A172 (cell line): ENCODE data around the gene IQCH. TPM values are rescaled to one million over a fixed set of nuclear protein-coding genes. Genes with fewer than 3 reads are reported as not detected.

Source experiments
- DNase-seq: peaks from one replicate; pipeline ENCODE4 v3.0.0-alpha.2; 2015; ENCODE audit warnings: low spot score
- total RNA-seq: library from RNA; depleted of rRNA; stranded (reverse); fragments of >200 nt; shearing (Covaris generic); gene quantifications from 2 replicates; pipeline ENCODE4 v1.2.3, GENCODE V29; 2014; rRNA removed

Gene IQCH
- 2.4 and 3.1 TPM in 2 replicates for total RNA-seq

- peak; percentile 90 for DNase-seq
Measured at GRCh38 chr15:67254238-67255175, at the start of gene IQCH, which contains the start of gene AAGAB. IQCH (plus strand) TSS chr15:67254786; CDS start chr15:67254897, 111 bp downstream. AAGAB (minus strand) TSS chr15:67254661; CDS start chr15:67254631, 30 bp downstream.

GRCh38 chr15:67207555-67208207, 46.9 kb upstream of the IQCH start:
- DNase-seq = no peak

- DNase-seq = no peak
Measured at GRCh38 chr15:67208396-67208795, 46.2 kb upstream of the IQCH start.

- no peak for DNase-seq
Measured at GRCh38 chr15:67210555-67211168, 43.9 kb upstream of the IQCH start.

- no peak for DNase-seq
Measured at GRCh38 chr15:67212684-67213367, 41.8 kb upstream of the IQCH start.

GRCh38 chr15:67215102-67215501, 39.5 kb upstream of the IQCH start:
- no peak for DNase-seq

- no peak for DNase-seq
Measured at GRCh38 chr15:67216859-67217258, 37.7 kb upstream of the IQCH start.

GRCh38 chr15:67218428-67218827, 36.2 kb upstream of the IQCH start:
- DNase-seq = no peak

GRCh38 chr15:67219288-67219687, 35.3 kb upstream of the IQCH start:
- no peak for DNase-seq

GRCh38 chr15:67224889-67225288, 29.7 kb upstream of the IQCH start:
- DNase-seq = no peak

GRCh38 chr15:67225336-67225735, 29.2 kb upstream of the IQCH start:
- no peak for DNase-seq

- DNase-seq = no peak
Measured at GRCh38 chr15:67227431-67227830, 27.2 kb upstream of the IQCH start.

GRCh38 chr15:67227846-67228245, 26.7 kb upstream of the IQCH start:
- no peak for DNase-seq

GRCh38 chr15:67228286-67228685, 26.3 kb upstream of the IQCH start:
- no peak for DNase-seq

GRCh38 chr15:67230504-67230903, 24.1 kb upstream of the IQCH start:
- DNase-seq = no peak

- DNase-seq = no peak
Measured at GRCh38 chr15:67232591-67232990, 22.0 kb upstream of the IQCH start.

GRCh38 chr15:67240235-67241131, 14.1 kb upstream of the IQCH start:
- peak; percentile 13 for DNase-seq

- no peak for DNase-seq
Measured at GRCh38 chr15:67241132-67241855, 13.3 kb upstream of the IQCH start.

- DNase-seq = no peak
Measured at GRCh38 chr15:67242708-67243111, 11.9 kb upstream of the IQCH start.

GRCh38 chr15:67244971-67245478, 9.6 kb upstream of the IQCH start:
- no peak for DNase-seq
